ENCODE measurements around the gene ESYT2. TPM values are rescaled to one million over a fixed set of nuclear protein-coding genes. Genes with fewer than 3 reads are reported as not detected.
A peak's percentile ranks its signal among the peaks of the same experiment; 100 is the strongest.

Gene ESYT2
- total RNA-seq, 1 experiment from 2014 or later, result 59.4 TPM

DNA sequence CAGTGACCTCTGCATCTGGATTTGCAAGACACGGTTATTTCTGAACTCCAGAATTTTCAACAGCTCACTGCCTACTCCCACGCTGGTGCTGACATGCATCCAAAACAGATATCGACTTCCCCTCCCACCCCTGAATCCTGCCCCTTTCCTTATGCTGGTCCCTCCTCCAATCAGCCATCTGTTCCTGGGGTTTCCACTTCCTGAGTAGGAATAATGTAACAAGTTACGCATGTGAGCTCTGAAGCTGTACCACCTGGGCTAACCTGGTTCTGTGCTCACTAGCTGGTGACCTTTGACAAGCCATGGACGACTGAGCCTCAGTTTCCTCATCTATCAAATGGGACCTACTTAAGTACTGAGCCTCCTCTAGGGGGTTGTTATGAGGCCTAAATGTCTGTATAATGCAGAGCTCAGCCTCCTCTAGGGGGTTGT, 123.0 kb downstream of the ESYT2 start:
- Mint-ChIP-seq H3K4me1 (ENCODE audit: low read depth, unreplicated experiment) (peaks cover 24% of the 10 kb centered on the region), H3K9me3 (ENCODE audit: unreplicated experiment) (no peaks in the 10 kb centered on the region), H3K4me3 (ENCODE audit: unreplicated experiment) (peak overlapping the region; percentile 87), H3K27me3 (ENCODE audit: insufficient read depth, unreplicated experiment) (no peaks in the 10 kb centered on the region), H3K36me3 (ENCODE audit: insufficient read depth, unreplicated experiment) (peaks cover 13% of the 10 kb centered on the region), H3K27ac (ENCODE audit: unreplicated experiment) (peak overlapping the region; percentile 51)
- Histone ChIP-seq H3K4me3 (ENCODE audit: low read depth, low read length) (no peak overlapping the region), H3K4me1 (peaks cover 12% of the 10 kb centered on the region), H3K9me3 (peaks cover 8% of the 10 kb centered on the region; the same call in 1 of the 2 replicates), H3K27me3 (replicated peaks; ENCODE audit: control insufficient read depth, insufficient read depth, low read length) (no peaks in the 10 kb centered on the region), H3K36me3 (ENCODE audit: control insufficient read depth, insufficient read depth, low read length) (no peaks in the 10 kb centered on the region)
- ChIA-PET POLR2A (no interaction called here), CTCF (no interaction called here)
- intact Hi-C loops (cut with micrococcal nuclease; ENCODE audit: unreplicated experiment), result loop anchor here (10.0 kb wide), 1 partner anchor 159 kb away; no protein-coding TSS in a partner anchor
- TF ChIP-seq, protein P1, sequence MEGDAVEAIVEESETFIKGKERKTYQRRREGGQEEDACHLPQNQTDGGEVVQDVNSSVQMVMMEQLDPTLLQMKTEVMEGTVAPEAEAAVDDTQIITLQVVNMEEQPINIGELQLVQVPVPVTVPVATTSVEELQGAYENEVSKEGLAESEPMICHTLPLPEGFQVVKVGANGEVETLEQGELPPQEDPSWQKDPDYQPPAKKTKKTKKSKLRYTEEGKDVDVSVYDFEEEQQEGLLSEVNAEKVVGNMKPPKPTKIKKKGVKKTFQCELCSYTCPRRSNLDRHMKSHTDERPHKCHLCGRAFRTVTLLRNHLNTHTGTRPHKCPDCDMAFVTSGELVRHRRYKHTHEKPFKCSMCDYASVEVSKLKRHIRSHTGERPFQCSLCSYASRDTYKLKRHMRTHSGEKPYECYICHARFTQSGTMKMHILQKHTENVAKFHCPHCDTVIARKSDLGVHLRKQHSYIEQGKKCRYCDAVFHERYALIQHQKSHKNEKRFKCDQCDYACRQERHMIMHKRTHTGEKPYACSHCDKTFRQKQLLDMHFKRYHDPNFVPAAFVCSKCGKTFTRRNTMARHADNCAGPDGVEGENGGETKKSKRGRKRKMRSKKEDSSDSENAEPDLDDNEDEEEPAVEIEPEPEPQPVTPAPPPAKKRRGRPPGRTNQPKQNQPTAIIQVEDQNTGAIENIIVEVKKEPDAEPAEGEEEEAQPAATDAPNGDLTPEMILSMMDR (IDR thresholded peaks at IDR 0.05; ENCODE audit: insufficient read depth in 1 of 2, low read depth in 1 of 2, low read length in 1 of 2, severe bottlenecking in 1 of 2, unreplicated experiment in 1 of 2), result no peak
- DNase-seq, result no peak
- no TSS peak for BruUV-seq (replicated peaks)

DNA sequence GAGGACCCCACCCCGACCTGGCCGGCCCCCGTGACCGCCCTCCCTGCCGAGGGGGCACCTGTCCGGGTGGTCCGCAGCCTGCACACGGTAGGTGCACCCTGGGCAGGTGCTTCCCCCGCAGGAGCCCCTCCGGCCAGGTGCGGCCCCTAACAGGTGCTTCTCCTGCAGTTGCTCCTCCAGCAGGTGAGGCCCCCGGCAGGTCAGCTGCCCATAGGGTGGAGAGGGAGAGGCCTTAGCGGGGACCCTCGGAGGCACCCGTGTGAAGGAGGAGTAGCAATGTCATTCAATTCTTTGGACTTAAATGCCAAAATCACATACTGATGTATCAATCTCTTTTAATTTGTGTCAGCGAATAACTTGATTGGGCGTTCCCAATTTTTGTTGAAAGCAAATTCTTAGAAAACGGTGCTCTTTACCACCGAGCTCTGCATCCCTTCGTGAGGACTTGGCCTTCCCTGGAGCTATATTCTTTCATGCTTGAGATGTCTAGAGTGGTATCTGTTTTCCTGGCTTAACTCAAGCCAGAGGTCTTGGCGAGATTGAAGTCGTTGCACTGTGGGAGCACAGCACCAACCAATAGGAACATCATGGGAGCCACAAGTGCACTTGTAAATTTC, 124.0 kb downstream of the ESYT2 start:
- TSS peak; percentile 73 for BruUV-seq (replicated peaks)

More for the DNA sequence above, 124.0 kb downstream of the ESYT2 start:
- Histone ChIP-seq H3K4me1 (peaks cover 12% of the 10 kb centered on the region), H3K9me3 (peaks cover 8% of the 10 kb centered on the region; the same call in 1 of the 2 replicates), H3K27me3 (replicated peaks; ENCODE audit: control insufficient read depth, insufficient read depth, low read length) (no peaks in the 10 kb centered on the region), H3K4me3 (ENCODE audit: low read depth, low read length) (peak overlapping the region; percentile 99), H3K36me3 (ENCODE audit: control insufficient read depth, insufficient read depth, low read length) (no peaks in the 10 kb centered on the region)
- TF ChIP-seq, protein P1 (IDR thresholded peaks at IDR 0.05; ENCODE audit: insufficient read depth in 1 of 2, low read depth in 1 of 2, low read length in 1 of 2, severe bottlenecking in 1 of 2, unreplicated experiment in 1 of 2), result no peak
- Mint-ChIP-seq H3K4me3 (ENCODE audit: unreplicated experiment) (peak overlapping the region; percentile 87), H3K4me1 (ENCODE audit: low read depth, unreplicated experiment) (peaks cover 24% of the 10 kb centered on the region), H3K9me3 (ENCODE audit: unreplicated experiment) (no peaks in the 10 kb centered on the region), H3K27me3 (ENCODE audit: insufficient read depth, unreplicated experiment) (no peaks in the 10 kb centered on the region), H3K36me3 (ENCODE audit: insufficient read depth, unreplicated experiment) (peaks cover 20% of the 10 kb centered on the region), H3K27ac (ENCODE audit: unreplicated experiment) (peak overlapping the region; percentile 88)
- POLR2A ChIA-PET, result interaction anchor here (0.5 to 1.2 kb wide), 6 partner anchors 15 to 206 kb away, joined by 3 to 17 read pairs (median 6); no protein-coding TSS in a partner anchor
- intact Hi-C loops (cut with micrococcal nuclease; ENCODE audit: unreplicated experiment), result loop anchor here (2.0 to 10.0 kb wide), 3 partner anchors 57 to 271 kb away; no protein-coding TSS in a partner anchor
- DNase-seq, result peak in 1 of 2 experiments; percentile 45
- CTCF ChIA-PET, result interaction anchor here (1.1 kb wide), 1 partner anchor 9 kb away, joined by 5 read pairs; no protein-coding TSS in a partner anchor

All from Caco-2 (cell line).